ENCODE results near the gene JUP.
A peak's percentile ranks its signal among the peaks of the same experiment; 100 is the strongest.

Gene JUP

DNA sequence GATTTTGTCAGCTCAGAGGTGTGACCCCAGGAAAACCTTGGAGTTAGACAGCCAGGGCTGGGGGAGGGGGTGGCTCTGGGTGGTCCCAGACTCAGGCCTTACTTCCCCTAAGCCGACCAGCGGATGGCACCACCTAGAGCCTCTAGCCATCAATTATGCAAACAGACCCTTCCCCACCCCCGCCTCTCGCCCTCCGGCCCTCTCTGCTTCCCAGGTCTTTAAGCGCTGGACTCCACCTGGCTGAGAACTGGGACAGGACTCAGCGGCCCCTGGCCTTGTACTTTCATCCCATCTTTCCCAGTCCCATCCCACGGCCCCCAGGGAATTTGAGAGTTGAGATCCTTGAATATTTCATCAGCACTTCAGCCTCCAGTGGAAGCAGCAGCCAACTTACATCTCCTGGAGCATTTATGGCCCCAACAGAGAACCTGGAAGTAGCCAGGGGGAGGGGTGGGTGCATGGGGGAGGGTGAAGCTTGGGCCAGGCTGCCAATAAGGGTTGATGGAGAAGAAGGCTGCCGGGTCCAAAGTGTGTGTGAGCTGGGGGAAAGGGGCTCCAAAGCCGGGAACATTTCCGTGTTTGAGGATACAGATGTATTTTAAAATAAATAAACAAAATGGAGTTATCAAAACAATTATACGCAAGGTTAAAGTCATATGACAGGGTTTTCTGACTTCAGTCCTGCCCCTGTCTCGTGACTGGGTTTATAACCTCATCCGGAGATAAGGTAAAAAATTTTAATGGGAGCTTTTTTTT is 7.5 kb upstream of the JUP start:
- no peaks in the 10 kb centered on the region for H3K9me3 ChIP-seq (ENCODE audit: control insufficient read depth, low read length)
- no peak overlapping the region for H3K4me3 ChIP-seq (ENCODE audit: insufficient read depth, low read depth, low read length)
- 28 to 31% methylated on average over 12 to 14 of the region's 14 CpGs for WGBS, 2 experiments
- H3K27ac ChIP-seq (ENCODE audit: insufficient read depth, low read depth, low read length, poor library complexity, severe bottlenecking): no peak overlapping the region
- H3K27me3 ChIP-seq (ENCODE audit: control insufficient read depth, insufficient read depth, low read length, poor library complexity, severe bottlenecking): no peaks in the 10 kb centered on the region
- peaks cover 21% of the 10 kb centered on the region for H3K4me1 ChIP-seq (ENCODE audit: control insufficient read depth, insufficient read depth, low read length)
- no peaks in the 10 kb centered on the region for H3K36me3 ChIP-seq (ENCODE audit: control insufficient read depth, insufficient read depth, low read length)

DNA sequence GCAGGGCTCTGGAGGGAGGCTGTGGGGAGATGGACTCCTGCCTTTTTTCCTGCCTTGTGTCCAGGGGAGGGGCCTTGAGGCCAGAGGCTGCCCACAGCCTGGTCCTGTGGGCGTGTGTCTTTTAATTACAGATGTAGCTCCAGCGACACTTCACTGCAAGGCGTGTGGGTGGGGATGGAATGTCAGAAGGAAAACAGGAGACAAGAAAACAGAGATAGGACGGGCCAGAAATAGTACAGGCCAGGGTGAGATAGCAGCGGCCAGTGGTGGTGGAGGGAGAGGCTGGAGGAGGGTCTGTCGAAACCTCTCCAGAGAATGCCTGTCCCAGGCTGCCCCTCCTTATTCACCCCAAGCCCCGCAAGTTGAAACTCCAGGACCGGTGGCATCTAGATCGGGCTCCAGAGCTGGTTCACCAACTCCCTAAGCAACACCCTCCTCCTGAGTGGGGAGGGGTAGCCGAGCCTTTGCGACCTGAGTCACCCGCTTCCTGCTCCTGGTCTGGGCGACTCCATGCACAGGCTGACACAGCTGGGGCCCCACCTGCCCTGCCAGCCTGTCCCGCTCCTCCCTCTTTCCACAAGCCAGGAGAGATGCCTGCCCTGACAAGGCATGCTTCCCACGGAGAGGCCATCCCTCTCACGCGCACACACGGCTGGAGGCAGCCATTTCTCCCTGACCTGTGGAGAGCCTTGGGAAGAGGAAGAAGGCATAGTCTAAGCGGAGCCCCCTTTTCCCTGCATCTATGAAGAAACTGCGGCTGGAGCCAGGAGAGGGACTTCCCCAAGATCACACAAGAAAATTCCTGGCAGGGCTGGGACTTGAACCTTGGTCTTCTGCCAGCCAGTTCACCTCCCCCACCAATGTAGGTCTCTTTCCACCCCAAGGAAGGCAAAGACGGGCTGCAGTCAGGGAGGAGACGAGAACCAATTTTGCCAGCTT is 6.6 kb upstream of the JUP start:
- Histone ChIP-seq H3K36me3 (ENCODE audit: control insufficient read depth, insufficient read depth, low read length) (no peaks in the 10 kb centered on the region), H3K4me1 (ENCODE audit: control insufficient read depth, insufficient read depth, low read length) (peaks cover 21% of the 10 kb centered on the region), H3K9me3 (ENCODE audit: control insufficient read depth, low read length) (no peaks in the 10 kb centered on the region), H3K27ac (ENCODE audit: insufficient read depth, low read depth, low read length, poor library complexity, severe bottlenecking) (peak overlapping the region; percentile 60), H3K27me3 (ENCODE audit: control insufficient read depth, insufficient read depth, low read length, poor library complexity, severe bottlenecking) (no peaks in the 10 kb centered on the region), H3K4me3 (ENCODE audit: insufficient read depth, low read depth, low read length) (no peak overlapping the region)
- 37 to 39% methylated on average over 22 of the region's 22 CpGs for WGBS, 2 experiments

DNA sequence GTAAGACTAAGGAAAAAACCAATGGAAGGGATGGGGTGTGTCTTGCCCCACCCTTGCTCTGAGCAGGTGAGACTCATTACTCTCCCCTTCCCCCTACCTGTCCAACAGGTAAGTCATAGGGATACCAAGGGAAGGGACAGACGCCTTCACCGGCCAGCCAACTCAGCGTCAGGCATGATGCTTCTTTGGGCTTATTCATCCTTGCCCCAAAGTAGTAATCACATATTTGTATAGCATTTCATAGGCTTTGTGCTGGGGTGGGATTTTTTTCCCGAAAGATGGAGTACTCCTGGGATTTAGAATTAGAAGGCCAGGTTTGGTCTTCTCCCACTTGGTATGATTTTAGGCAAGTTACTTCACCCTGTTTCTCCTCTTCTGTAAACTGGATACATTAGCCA is 509 bp upstream of the JUP start:
- Histone ChIP-seq H3K27ac (ENCODE audit: insufficient read depth, low read depth, low read length, poor library complexity, severe bottlenecking) (no peak overlapping the region), H3K4me3 (ENCODE audit: insufficient read depth, low read depth, low read length) (no peak overlapping the region), H3K4me1 (ENCODE audit: control insufficient read depth, insufficient read depth, low read length) (peaks cover 9% of the 10 kb centered on the region), H3K27me3 (ENCODE audit: control insufficient read depth, insufficient read depth, low read length, poor library complexity, severe bottlenecking) (no peaks in the 10 kb centered on the region), H3K9me3 (ENCODE audit: control insufficient read depth, low read length) (no peaks in the 10 kb centered on the region), H3K36me3 (ENCODE audit: control insufficient read depth, insufficient read depth, low read length) (no peaks in the 10 kb centered on the region)
- 30 to 39% methylated on average over 3 to 4 of the region's 4 CpGs for WGBS, 2 experiments

DNA sequence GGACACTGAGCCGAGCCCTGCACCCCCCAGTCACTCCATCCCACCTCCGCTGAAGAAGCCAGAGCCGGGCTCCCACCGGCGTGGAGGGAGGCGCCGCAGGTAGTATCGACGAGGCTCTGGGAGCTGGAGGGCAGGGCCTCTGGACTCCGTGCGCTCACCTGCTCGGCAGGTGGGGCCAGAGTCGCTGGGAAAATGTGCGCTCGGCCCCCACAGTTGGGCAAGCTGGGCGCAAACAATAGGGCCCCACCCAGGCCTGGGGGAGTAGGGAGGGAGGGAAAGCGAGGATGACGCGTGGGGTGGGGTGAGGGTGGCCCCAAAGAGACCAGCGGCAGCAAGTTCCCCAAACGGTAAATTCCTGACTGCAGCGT is 668 bp downstream of the JUP start:
- Histone ChIP-seq H3K4me1 (ENCODE audit: control insufficient read depth, insufficient read depth, low read length) (peaks cover 17% of the 10 kb centered on the region), H3K9me3 (ENCODE audit: control insufficient read depth, low read length) (no peaks in the 10 kb centered on the region), H3K27me3 (ENCODE audit: control insufficient read depth, insufficient read depth, low read length, poor library complexity, severe bottlenecking) (no peaks in the 10 kb centered on the region), H3K36me3 (ENCODE audit: control insufficient read depth, insufficient read depth, low read length) (no peaks in the 10 kb centered on the region), H3K27ac (ENCODE audit: insufficient read depth, low read depth, low read length, poor library complexity, severe bottlenecking) (peak overlapping the region; percentile 82), H3K4me3 (ENCODE audit: insufficient read depth, low read depth, low read length) (peak overlapping the region; percentile 75)
- 0 to 1% methylated on average over 22 of the region's 22 CpGs for WGBS, 2 experiments

DNA sequence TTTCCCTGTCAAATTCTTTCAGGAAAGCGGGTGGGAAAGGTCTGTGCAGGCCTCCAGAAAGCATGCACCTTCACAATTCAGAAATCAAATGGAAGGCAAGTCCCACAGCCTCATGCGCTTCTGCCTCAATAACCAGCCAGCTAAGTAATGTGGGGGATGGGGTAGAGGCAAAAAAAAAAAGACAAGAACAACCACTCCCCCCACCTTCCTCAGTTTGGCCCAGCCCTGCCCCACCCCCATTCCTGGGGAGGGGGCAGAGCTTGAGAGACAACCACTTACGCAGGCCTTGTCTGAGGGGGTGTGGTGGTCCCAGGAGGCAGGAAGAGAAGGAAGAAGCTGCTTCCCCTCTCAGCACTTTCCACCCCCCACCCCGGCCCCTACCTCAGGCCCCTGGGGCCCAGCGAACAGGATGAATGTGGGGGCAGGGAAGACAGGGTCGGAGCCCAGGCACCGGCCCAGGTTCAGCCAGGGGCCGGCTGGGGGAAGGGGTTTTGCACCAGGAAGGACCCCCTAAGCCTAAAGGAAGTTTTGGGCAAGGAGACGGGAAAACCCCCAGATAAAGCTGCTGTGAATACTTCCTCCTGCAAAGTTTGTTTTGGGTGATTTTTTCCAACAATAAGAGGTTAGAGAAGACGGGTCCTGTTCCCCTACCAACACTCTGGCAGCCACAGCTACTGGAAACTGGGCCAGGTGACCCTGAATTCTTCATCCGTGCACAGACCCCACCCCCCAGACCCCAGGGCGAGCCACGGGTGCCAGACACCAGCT is 1.2 kb downstream of the JUP start:
- WGBS, 2 experiments: 0 to 1% methylated on average over 11 to 12 of the region's 13 CpGs
- Histone ChIP-seq H3K36me3 (ENCODE audit: control insufficient read depth, insufficient read depth, low read length) (no peaks in the 10 kb centered on the region), H3K27ac (ENCODE audit: insufficient read depth, low read depth, low read length, poor library complexity, severe bottlenecking) (peak overlapping the region; percentile 90), H3K9me3 (ENCODE audit: control insufficient read depth, low read length) (no peaks in the 10 kb centered on the region), H3K27me3 (ENCODE audit: control insufficient read depth, insufficient read depth, low read length, poor library complexity, severe bottlenecking) (no peaks in the 10 kb centered on the region), H3K4me1 (ENCODE audit: control insufficient read depth, insufficient read depth, low read length) (peaks cover 17% of the 10 kb centered on the region), H3K4me3 (ENCODE audit: insufficient read depth, low read depth, low read length) (peak overlapping the region; percentile 75)

DNA sequence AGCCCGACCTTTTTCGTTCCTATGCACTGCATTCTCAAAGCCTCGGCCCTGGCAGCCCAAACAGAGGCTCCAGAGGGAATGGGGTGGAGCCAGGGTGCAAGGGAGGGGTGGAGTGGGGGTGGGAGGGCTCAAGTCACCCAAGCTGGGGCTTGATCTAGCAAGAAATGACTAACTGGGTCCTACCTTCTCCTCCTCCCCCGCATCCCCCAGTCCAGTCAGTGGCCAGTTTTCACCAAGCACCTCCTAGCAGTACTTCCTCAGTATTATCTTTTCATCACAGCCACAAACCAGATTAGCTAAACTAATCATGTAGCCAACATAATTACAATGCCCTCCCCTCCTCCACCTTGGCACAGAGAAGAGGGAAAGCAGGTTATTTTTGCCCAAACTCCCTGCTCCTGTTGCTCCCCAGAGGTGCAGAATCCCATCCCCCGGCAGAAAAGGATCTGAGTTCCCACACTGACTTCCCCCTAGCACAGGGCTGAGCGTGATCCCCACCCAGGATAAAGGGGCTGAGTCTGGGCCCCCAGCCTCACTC is 2.2 kb downstream of the JUP start:
- Histone ChIP-seq H3K4me3 (ENCODE audit: insufficient read depth, low read depth, low read length) (peak overlapping the region; percentile 75), H3K27ac (ENCODE audit: insufficient read depth, low read depth, low read length, poor library complexity, severe bottlenecking) (peak overlapping the region; percentile 90)

DNA sequence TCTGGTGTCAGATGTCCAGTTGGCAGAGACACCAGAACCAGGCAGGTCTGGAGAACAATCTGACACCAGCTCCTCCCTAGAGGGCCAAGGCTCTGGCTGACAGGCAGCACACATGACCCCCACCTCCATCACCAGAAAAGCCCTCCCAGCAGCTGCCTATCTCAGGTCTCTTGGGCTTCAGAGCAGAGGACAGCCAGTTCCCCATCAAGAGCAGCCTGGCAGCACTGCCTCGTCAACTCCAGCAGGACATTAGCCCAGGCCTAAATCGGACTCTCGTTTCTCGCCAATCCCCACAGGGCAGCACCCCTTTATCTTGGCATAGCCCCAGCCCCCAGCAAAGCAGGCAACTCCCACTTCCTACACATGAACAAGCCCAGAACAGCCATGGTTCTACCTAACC is 4.4 kb downstream of the JUP start:
- Histone ChIP-seq H3K9me3 (ENCODE audit: control insufficient read depth, low read length) (no peaks in the 10 kb centered on the region), H3K4me1 (ENCODE audit: control insufficient read depth, insufficient read depth, low read length) (peaks cover 27% of the 10 kb centered on the region), H3K36me3 (ENCODE audit: control insufficient read depth, insufficient read depth, low read length) (no peaks in the 10 kb centered on the region), H3K27ac (ENCODE audit: insufficient read depth, low read depth, low read length, poor library complexity, severe bottlenecking) (no peak overlapping the region), H3K4me3 (ENCODE audit: insufficient read depth, low read depth, low read length) (no peak overlapping the region), H3K27me3 (ENCODE audit: control insufficient read depth, insufficient read depth, low read length, poor library complexity, severe bottlenecking) (no peaks in the 10 kb centered on the region)
- WGBS, 2 experiments: 90 to 93% methylated on average over 4 of the region's 4 CpGs

More for the DNA sequence above, 2.2 kb downstream of the JUP start:
- H3K27me3 ChIP-seq (ENCODE audit: control insufficient read depth, insufficient read depth, low read length, poor library complexity, severe bottlenecking): no peaks in the 10 kb centered on the region
- no peaks in the 10 kb centered on the region for H3K36me3 ChIP-seq (ENCODE audit: control insufficient read depth, insufficient read depth, low read length)
- H3K9me3 ChIP-seq (ENCODE audit: control insufficient read depth, low read length): no peaks in the 10 kb centered on the region
- H3K4me1 ChIP-seq (ENCODE audit: control insufficient read depth, insufficient read depth, low read length): peaks cover 17% of the 10 kb centered on the region
- WGBS, 2 experiments: 5 to 7% methylated on average over 6 of the region's 6 CpGs

DNA sequence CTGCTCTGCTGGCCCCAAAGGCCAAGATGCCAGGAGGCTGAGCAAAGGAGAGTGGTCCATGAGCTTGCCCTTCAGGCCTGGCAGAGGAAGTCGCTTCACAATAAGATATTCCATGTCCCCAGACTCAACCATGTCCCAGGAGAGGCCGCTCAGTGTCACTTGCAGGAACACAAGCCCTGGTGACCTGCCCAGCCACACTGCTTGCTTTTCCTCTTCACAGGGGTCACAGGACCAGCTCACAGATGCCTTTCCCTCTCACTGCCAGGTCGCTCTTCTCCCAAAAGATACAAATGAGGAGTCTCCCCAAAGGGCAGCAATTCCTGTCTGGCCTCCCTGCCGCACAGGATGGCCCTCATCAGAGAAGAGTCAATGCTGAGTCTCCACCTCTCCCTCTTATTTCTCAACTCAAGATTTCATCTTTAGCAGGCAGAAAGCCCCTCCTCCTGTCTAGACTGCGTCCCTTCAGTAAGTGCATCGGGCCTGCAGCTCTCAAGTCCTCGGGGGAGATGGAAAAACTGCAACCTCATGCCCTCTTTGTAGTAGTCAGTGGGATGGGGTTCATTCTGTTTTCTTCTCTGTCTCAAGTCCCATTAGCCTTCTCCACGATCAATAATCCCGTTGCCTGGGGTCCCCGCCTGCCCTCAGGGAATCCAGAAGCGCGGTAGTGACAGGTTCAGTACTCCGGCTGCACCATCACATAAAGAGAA is 5.0 kb downstream of the JUP start:
- 87 to 93% methylated on average over 13 of the region's 13 CpGs for WGBS, 2 experiments
- H3K27ac ChIP-seq (ENCODE audit: insufficient read depth, low read depth, low read length, poor library complexity, severe bottlenecking): no peak overlapping the region
- H3K9me3 ChIP-seq (ENCODE audit: control insufficient read depth, low read length): no peaks in the 10 kb centered on the region

DNA sequence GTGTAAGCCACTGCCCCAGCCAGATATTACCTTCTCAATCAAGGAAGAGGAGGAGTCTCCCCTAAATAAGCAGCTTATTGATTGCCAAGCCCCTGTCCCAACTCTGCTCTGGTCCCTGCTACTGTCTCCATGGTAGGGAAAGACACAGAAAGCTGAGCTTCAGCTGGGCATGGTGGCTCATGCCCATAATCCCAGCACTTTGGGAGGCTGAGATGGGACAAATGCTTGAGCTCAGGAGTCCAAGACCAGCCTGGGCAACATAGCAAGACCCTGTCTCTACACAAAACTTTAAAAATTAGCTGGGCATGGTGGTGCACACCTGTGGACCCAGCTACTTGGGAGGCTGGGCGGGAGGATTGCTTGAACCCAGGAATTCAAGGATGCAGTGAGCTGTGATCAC is 6.6 kb downstream of the JUP start:
- Histone ChIP-seq H3K9me3 (ENCODE audit: control insufficient read depth, low read length) (no peaks in the 10 kb centered on the region), H3K4me3 (ENCODE audit: insufficient read depth, low read depth, low read length) (no peak overlapping the region), H3K4me1 (ENCODE audit: control insufficient read depth, insufficient read depth, low read length) (peaks cover 44% of the 10 kb centered on the region), H3K27ac (ENCODE audit: insufficient read depth, low read depth, low read length, poor library complexity, severe bottlenecking) (no peak overlapping the region), H3K36me3 (ENCODE audit: control insufficient read depth, insufficient read depth, low read length) (no peaks in the 10 kb centered on the region), H3K27me3 (ENCODE audit: control insufficient read depth, insufficient read depth, low read length, poor library complexity, severe bottlenecking) (no peaks in the 10 kb centered on the region)
- 97 to 100% methylated on average over 1 of the region's 1 CpG for WGBS, 2 experiments

More for the DNA sequence above, 5.0 kb downstream of the JUP start:
- no peaks in the 10 kb centered on the region for H3K27me3 ChIP-seq (ENCODE audit: control insufficient read depth, insufficient read depth, low read length, poor library complexity, severe bottlenecking)
- H3K36me3 ChIP-seq (ENCODE audit: control insufficient read depth, insufficient read depth, low read length): no peaks in the 10 kb centered on the region
- H3K4me3 ChIP-seq (ENCODE audit: insufficient read depth, low read depth, low read length): no peak overlapping the region
- peaks cover 32% of the 10 kb centered on the region for H3K4me1 ChIP-seq (ENCODE audit: control insufficient read depth, insufficient read depth, low read length)

Data from ectodermal cell (in vitro differentiated cells).